GM19463 (cell line): ENCODE data around the gene C1orf167.

ENCODE experiments used
- ATAC-seq: cut with Tn5 transposase; IDR thresholded peaks from one replicate; pipeline ENCODE4 v1.9.1; 2021; ENCODE audit warnings: mild to moderate bottlenecking, moderate library complexity; ENCODE audit not compliant: unreplicated experiment

The C1orf167 gene, protein sequence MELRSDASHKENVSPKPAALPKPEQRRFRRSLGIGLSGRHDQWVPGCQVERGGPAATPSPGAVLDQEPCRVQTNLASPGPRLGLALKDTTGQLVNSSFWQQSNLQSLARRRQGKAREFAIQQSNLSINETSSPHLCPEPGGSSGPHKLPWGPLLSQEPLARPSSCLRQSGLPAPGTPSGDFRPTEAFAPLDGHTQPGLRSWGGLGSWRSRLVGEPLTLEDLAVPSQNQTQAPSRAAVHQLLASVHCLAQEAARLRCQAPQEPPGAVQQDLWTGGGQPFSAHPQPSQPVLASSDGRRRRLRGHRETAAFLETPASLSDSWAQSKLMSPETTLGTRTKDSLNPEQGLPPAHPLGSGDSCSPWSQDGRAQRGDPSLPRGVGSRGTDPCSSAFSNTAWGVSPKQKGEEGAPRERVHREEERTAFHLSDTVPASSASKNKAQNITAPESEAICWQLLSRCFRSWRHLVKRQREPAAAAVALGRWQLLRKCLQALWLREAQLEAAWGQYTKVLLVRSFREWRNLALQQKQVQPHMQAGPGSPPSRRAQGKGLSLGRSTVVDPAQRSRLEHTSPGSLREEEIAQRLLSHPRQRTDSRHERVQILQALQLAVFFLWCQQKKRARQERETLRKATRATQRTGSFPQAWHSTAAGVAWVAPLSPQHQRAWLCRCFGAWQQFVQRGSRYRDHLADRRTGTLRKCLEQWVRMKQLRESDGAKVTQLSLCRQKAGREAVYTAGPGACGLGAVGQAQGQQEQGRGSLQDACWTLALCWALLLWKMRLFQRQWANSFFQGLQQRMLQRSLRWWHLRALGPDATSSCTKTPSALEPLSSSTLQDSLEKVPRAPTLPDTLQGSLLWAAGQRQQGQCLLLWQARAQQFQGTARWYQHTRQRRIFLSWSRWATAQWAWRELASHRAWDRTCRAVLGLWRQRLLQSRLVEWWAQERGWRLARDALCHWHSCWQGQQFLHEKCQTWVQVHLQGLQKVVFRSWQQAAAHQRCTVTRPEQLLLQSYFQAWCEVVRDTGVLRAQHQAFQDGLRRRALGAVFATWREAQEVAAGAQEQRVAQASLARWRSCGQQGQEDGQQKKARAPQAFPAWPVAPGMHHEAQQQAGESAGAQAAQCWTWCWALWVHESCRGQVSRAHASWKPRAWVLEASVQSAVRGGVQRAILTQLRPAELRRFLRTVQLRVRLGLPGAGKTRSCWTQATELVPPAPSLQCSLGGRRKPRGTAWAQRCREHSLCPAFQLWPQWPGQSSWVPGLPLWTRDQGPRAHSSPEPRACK (N-terminal part only)

DNA sequence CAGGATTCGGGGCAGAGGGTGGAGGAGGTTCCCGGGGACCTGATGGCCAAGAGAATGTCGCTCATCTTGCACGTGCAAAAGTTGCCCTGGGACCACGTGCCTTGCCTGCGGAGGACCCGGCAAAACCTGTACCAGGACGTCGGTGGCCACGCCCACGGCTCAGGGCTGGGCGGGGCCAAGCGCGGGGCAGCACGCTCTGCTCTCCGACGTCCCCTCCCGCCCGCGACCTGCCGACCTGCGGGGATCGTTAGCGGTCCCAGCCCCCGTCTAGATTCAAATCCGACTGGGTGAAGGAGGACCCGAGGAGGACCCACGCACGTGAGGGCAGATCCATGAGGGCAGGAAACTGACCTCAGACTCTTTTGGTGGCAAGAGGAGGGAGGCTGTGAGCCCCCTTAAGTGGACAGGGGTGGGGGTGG, at the start of gene C1orf167:
C1orf167 (plus strand) TSS at position 206 of the 419 bp plus-strand sequence. CDS start 2,208 bp downstream, outside the sequence.
- no peak for ATAC-seq

DNA sequence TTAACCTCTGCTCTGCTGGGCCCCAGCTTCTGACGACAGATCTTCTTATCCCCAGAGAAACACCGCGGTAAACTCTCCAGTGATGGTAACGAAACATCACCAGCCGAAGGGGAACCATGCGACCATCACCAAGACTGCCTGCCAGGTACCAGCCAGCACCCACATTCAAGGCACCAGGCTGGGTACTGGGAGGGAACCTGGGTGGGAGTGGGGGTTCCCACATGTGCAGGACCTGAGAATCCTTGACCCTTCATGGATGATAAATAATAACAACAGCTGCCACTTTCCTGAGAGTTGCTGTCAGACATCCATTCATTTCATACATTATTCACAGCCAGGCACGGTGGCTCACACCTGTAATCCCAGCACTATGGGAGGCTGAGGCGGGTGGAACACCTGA, 49.7 kb upstream of the C1orf167 start:
- no peak for ATAC-seq

DNA sequence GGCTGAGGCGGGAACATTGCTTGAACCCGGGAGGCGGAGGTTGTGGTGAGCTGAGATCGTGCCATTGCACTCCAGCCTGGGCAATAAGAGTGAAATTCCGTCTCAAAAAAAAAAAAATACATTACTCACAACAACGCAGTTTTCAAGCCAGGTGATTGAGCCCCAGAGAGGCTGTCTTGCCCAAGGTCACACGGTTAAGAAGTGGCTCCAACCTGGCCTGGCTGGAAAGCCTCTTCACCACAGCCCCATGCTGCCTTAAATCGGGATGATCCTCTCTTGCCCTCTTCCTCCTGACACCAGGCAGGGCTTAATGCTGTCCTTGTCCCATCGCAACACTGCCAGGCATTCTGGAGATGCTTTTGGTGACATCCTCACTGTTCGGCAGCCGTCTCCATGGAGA, 48.9 kb upstream of the C1orf167 start:
- no peak for ATAC-seq

DNA sequence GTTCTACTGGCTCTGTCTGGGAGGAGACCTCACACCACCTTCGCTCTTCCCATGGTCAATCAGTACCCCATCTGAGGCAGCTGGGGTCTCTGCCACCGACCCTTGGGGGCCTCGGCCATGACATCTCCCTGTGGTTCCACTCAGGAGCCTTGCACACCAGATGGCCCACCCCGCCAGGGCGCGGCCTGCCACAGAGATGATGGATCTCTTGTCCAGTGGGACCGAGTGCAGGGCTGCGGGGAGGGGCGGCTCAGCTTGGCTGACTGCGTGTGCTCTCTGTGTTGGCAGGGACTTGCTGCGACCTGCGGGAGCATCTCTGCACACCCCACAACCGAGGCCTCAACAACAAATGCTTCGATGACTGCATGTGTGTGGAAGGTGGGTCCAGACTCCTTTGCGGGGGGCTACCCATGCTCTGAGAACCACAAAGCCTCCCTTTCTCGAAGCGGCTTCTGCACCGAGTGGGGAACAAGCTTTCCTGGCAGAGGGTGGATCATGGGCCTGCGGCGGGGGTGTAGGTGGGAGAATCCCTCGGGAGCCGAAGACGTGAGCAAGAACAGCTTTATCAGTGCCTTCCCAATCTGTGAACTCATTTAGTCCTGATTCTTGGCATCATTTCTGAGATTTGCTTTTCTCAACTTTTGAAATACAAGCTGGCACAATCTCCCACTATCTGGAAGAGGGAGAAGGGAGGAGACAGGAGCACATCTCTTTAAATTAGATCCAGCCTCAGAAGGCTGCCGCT, 47.0 kb upstream of the C1orf167 start:
- no peak for ATAC-seq

DNA sequence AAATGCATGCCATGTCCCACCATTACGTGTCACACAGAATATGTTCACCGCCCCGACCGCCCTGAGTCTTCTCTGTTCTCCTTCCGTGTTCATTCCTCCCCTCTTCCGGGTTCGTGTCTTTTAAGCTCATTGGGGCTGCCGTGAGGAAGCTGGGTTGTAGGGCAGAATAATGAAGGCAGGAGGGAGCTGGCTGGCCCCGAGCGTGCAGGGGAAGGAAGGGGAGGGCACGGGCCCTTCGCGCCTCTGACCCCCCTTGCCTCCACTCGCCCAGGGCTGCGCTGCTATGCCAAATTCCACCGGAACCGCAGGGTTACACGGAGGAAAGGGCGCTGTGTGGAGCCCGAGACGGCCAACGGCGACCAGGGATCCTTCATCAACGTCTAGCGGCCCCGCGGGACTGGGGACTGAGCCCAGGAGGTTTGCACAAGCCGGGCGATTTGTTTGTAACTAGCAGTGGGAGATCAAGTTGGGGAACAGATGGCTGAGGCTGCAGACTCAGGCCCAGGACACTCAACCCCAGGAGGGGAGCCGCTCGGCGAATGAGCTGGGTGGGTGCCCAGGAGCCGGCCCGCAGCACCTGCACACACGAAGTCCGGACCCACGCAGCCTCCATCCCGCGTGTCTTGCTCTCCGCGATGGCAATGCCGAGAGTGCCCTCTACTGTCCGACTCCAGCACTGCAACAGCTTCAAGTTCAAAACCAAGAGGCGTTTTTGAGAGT, 42.5 kb upstream of the C1orf167 start:
- no peak for ATAC-seq

DNA sequence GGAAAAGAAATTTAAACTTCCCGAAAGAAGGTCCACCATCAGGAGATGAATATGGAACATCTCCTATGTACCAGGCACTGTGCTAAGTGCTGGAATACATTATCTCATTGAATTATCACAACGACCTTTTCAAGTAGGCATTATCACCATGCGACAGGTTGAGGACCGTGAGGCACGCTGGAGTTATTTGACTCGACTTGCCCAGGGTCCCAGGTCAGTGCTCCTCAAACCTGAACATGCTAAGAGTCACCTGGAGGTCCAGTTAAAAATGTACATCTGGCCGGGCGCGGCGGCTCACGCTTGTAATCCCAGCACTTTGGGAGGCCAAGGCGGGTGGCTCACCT, 42.0 kb upstream of the C1orf167 start:
- no peak for ATAC-seq

DNA sequence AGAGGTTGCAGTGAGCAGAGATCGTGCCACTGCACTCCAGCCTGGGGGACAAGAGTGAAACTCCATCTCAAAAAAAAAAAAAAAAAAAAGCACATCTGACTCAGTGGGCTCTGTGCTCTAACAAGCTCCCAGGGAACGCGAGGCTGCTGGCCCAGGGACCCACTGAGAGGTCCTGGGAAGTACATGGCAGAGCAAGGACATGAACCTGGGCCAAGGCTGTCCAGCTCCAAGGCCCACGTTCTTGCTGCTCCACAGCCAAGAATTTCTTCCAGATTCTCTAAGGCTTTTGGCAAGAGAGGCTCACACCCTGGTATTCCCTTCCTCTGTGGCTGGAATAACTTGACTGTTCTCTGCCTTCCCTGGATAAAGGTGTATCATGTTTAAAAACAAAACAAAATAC, 41.5 kb upstream of the C1orf167 start:
- no peak for ATAC-seq

DNA sequence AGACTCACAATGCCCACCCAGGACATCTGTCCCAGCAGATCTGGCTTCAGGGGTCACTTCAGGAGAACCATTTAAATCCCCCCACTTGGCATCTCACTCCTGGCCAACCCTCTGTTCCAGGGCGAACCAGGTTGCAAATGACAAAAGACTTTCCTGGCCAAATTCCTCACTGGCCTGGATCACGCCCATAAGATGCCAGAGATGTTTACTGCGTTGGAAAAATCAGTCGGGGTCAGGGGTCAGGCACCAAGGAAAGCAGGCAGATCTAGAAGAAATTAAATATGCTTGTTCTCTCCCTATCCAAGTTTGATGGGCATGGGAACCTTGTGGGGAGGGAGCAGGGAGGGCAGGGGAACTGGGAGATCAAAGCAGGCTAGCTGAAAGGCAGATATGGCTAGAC, 40.7 kb upstream of the C1orf167 start:
- no peak for ATAC-seq

DNA sequence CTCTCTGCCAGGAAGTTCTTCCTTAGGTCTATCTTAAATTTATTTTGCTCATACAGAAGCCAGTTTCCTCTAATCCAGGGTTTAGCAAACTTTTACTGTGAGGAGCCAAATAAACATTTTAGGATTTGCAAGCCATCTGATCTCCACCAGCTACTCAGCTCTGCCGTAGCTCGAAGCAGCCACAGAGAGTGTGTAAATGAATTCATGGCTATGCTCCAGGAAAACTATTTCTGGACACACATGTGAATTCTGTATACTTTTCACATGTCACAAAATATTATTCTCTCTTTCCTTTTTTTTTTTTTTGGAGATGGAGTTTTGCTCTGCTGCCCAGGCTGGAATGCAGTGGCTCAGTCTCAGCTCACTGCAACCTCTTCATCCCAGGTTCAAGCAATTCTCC, 39.5 kb upstream of the C1orf167 start:
- no peak for ATAC-seq

DNA sequence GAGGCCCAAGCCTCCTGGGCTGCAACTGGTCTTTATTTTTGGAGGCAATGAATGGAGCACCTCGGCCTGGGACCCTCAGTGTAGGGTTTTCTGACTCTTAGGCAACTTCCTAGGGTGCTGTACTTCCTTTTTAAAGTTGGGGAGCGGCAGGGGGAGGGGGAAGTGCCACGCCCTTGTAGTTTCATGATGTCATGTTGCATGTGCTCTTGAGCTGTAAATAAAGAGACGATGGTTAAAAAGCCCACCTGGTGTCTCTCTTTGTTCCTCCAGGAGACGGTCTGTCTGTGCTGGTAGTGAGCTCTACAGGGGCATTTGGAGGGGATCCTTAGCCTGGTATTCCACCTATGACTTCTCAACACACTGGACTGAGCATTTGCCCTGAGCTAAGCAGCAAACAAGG, 36.4 kb upstream of the C1orf167 start:
- ATAC-seq: no peak

DNA sequence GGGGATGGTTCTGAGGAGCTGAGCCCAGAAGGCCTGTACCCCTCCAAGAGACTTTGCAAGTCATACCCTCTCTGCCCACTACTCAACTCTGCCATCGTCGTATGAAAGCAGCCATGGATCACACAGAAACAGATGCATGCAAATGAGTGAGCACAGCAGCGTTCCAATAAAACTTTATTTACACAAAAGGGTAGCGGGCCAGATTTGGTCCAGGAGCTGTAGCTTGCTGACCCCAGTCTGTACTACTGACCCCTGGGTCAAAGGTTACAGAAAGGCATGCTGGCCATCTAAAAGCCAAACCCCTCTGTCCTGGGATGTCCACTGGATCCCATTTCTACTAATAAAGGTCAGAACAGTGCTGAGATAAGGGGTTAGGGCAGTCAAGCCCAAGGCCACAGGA, 34.9 kb upstream of the C1orf167 start:
- no peak for ATAC-seq

DNA sequence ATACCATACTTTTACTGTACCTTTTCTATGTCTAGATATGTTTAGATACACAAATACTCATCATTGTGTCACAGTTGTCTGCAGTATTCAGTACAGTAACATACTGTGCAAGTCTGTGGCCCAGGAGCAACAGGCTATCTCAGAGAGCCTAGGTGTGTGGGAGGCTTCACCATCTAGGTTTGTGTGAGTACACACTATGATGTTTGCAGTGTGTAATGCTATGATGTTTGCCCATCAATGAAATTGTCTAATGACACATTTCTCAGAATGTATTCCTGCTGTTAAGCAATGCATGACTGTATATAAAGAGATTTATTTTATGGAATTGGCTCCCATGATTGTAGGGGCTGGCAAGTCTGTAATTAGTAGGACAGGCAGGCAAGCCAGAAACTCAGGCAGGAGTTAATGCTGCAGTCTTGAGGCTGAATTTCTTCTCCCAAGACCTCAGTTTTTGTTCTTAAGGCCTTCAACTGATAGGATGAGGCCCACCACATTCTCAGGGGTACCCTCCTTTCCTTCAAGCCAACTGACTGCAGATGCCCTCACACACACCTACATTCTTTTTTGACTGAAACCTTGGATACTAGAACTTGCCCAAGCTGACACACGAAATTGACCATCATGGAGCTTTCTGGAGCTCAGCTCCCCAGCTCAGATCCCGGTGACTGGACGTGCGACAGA, 33.7 kb upstream of the C1orf167 start:
- no peak for ATAC-seq

DNA sequence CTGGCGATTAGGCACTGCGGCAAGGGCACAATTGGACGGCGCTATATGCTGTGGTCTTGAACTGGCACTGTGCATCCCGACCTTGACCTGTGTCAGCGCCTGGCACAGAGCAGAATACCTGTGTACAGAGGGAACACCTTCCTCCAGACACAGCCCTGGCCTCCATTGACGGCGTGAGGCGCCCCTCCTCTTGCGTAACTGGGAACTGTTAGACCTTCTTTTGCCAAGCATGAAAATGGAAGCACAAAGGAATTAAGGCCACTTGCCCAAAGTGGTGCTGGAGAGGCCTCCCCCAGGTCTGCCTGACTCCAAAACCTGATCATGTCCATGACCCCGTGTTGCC, 32.9 kb upstream of the C1orf167 start:
- ATAC-seq: no peak

DNA sequence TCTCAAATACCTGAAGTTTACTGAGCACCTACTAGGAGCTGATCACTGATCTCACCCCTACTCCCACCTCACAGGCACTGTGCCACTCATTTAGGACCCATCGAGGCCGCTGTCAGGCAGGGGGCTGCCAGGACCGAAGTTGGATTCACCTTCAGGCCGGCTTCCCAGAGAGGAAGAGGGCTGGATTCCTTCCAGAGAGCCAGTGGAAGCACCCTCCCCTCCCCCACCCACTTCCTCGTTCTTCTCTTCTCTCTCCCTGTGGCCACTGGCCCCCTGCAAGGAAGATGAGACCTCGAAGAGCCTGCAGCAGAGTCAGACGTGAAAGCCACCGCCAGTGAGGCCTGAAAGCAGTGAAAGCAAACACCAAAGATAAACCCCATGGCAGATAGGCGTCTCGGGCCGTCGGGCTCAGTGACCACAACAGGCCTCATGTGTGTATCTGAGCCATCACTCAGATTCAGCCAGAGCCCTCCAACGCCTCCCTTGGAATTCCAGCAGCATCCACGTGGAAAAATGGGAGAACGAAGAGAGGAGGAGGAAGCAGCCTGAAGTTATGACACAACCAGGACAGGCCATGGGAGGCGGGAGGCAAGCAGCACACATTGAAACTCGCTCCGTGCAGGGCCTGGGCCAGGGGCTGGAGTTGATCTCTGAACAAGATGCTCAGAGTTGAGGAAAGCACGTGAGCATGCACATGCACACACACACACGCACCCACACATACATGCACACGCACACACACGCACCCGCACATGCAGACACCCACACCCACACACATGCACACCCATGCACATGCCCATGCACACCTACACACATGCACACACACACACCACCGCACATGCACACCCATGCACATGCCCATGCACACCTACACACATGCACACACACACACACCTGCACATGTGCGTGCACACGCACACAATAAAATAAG, 32.2 kb upstream of the C1orf167 start:
- ATAC-seq: no peak

DNA sequence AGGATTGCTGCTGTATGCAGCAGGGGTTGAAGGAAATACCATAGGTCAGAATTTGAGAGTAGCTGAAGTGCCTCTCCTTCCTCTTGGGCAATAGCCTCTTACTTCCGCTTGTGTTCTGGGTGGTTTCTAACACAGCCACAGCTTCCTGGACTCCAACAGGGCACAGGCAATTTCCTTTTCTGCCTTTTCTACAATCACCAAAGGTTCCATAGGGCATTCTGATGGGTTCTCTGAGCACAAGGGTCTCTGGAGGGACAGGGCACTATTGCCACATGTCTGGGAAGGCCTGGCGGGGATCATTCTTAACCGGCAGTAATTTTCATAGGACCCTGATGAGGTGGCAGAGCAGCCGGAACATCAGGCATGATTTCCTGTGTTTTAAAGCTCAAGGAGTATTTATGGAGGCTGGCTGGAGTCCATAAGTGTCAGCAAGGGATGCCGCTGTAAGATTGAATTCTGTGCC, 31.5 kb upstream of the C1orf167 start:
- ATAC-seq: no peak

DNA sequence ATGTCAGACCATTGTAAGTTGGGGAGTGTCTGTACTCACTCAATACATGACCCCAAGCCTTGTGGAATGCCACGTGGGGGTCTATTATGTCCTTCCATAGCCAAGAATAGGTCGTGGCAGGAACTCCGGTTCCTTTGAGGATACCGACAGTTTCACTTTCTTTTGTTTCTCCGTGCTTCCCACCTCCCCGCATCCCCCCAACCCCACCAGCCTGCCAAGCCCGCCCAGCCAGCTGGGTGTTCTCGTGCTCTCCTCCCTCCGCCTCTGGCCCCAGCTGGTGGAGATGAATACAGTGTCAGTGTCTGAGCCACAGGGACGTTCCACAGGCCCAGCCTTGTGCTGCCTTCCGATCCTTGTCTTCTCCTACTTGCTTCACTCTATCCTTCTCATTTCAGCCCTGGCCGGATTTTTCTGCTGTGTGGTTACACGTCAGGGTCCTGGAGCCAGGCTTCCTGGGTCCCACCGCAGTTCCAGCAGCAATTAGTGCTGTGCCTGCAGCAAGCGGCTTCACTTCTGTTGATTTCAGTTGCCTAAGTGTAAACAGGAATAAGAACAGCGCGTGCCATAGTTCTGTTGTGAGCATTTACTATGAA, 30.2 kb upstream of the C1orf167 start:
- no peak for ATAC-seq

DNA sequence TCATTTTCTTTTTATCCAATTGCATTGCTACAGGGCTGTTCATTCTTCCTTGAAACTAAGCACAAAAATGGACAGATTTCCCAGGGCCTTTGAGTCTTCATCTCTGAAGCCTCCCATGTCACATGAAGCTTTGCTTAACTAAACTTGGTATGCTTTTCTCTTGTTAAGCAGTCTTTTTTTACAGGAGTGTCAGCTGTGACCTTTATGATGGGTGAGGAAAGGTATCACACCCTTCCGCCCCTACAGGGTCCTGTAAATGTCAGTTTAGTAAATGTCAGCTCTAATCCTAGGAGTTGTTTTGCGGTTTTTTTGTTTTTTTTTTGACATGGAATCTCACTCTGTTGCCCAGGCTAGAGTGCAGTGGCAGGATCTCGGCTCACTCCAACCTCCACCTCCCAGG, 28.7 kb upstream of the C1orf167 start:
- ATAC-seq: no peak

DNA sequence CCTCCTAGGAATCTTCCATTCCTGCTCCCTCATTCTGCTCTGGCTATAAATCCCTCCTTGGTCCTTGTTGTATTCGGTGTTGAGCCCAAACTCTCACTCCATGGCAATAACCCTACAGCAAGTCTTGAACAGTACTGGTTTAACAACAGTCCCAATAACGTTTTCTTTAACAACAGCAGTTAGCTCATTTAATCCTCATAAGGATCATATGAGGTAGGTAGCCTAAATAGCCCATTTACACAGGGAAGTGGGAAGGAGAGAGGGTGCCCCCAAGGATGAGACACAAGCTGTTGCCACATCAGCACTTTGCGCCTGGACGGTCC, 26.5 kb upstream of the C1orf167 start:
- ATAC-seq: no peak
